ENCODE data around the gene CLDN24. TPM values are rescaled to one million over a fixed set of nuclear protein-coding genes. Genes with fewer than 3 reads are reported as not detected.

The CLDN24 gene
- total RNA-seq, 1 donor from 2014 or later = not detected

DNA sequence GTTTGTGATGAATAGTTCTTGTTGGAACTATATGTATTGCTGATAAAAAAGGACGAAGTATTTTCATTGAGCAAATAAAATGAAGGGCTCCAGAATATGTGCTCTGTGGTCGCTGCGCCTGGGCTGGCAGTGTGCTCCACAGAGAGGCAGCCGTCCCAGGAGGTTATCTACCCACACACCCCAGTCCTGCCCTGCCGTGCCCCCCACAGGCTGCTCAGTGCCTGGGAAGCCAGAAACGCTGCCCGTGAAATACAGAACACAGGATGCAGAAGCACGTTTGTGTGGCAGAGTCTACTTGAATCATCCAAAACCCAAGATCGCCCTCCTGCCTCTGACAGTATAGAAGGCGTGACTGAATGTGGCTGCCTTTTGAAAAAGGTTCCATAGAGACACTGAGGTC lies 3.6 kb downstream of the CLDN24 start:
- no peak overlapping the region for H3K27ac Mint-ChIP-seq (ENCODE audit: unreplicated experiment)
- no peak for FAIRE-seq
- H3K4me3 ChIP-seq (ENCODE audit: insufficient read depth, low read depth, low read length) = no peak overlapping the region

DNA sequence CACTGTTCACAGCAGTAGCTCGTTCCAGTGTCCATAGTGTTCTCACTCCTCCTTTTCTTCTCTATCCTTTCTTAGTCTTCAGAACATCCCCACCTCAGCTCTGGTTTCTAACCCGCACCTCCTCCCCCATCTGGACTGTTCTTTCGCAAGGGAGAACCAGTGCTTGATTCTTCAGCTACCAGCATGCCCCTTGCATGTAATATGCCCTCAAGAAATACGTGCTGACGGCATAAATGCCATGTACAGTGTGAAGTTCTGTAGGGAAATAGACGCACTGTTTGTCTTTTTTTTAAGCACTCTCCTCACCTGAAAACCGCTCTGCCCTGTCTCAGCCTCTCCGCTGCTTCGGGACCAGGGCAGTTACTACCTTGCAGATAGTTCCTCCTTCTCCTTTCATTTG lies 7.4 kb downstream of the CLDN24 start:
- no peak for TF ChIP-seq EZH2 (IDR thresholded peaks at IDR 0.05; ENCODE audit: insufficient read depth, low read length)
- TF ChIP-seq, protein P1, sequence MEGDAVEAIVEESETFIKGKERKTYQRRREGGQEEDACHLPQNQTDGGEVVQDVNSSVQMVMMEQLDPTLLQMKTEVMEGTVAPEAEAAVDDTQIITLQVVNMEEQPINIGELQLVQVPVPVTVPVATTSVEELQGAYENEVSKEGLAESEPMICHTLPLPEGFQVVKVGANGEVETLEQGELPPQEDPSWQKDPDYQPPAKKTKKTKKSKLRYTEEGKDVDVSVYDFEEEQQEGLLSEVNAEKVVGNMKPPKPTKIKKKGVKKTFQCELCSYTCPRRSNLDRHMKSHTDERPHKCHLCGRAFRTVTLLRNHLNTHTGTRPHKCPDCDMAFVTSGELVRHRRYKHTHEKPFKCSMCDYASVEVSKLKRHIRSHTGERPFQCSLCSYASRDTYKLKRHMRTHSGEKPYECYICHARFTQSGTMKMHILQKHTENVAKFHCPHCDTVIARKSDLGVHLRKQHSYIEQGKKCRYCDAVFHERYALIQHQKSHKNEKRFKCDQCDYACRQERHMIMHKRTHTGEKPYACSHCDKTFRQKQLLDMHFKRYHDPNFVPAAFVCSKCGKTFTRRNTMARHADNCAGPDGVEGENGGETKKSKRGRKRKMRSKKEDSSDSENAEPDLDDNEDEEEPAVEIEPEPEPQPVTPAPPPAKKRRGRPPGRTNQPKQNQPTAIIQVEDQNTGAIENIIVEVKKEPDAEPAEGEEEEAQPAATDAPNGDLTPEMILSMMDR (IDR thresholded peaks at IDR 0.05; ENCODE audit: insufficient read depth, low read depth, low read length) = no peak
- no peak overlapping the region for H3K4me3 Mint-ChIP-seq (ENCODE audit: unreplicated experiment)
- no peaks in the 10 kb centered on the region for H3K4me1 Mint-ChIP-seq (ENCODE audit: low read depth, unreplicated experiment)
- H3K4me3 ChIP-seq (ENCODE audit: insufficient read depth, low read depth, low read length) = no peak overlapping the region
- no peaks in the 10 kb centered on the region for H3K27me3 ChIP-seq (ENCODE audit: insufficient read depth, low read length)
- no peaks in the 10 kb centered on the region for H3K27me3 Mint-ChIP-seq (ENCODE audit: low read depth, unreplicated experiment)
- no peak overlapping the region for H3K9ac ChIP-seq (ENCODE audit: low read length)
- H4K20me1 ChIP-seq (ENCODE audit: insufficient read depth, low read length) = no peaks in the 10 kb centered on the region
- H2AFZ ChIP-seq (ENCODE audit: low read depth, low read length) = no peak overlapping the region
- FAIRE-seq = no peak
- DNase-seq (ENCODE audit: low read depth) = no peak
- H3K4me2 ChIP-seq (ENCODE audit: low read length) = no peak overlapping the region
- no peaks in the 10 kb centered on the region for H3K79me2 ChIP-seq (ENCODE audit: insufficient read depth, low read length)
- H3K9me3 Mint-ChIP-seq (ENCODE audit: unreplicated experiment) = no peaks in the 10 kb centered on the region
- peaks cover 15% of the 10 kb centered on the region for H3K36me3 ChIP-seq (ENCODE audit: insufficient read depth, low read length)
- no peaks in the 10 kb centered on the region for H3K9me3 ChIP-seq (ENCODE audit: insufficient read depth, low read depth, low read length)
- H3K4me1 ChIP-seq (ENCODE audit: insufficient read depth, low read length) = no peaks in the 10 kb centered on the region
- no peak overlapping the region for H3K27ac ChIP-seq (ENCODE audit: low read depth, low read length)
- H3K36me3 Mint-ChIP-seq (ENCODE audit: low read depth, unreplicated experiment) = peaks cover 16% of the 10 kb centered on the region
- H3K27ac Mint-ChIP-seq (ENCODE audit: unreplicated experiment) = no peak overlapping the region

More for the DNA sequence above, 3.6 kb downstream of the CLDN24 start:
- no peak overlapping the region for H3K27ac ChIP-seq (ENCODE audit: low read depth, low read length)
- no peak overlapping the region for H3K4me2 ChIP-seq (ENCODE audit: low read length)
- Mint-ChIP-seq H3K27me3 (ENCODE audit: low read depth, unreplicated experiment) (no peaks in the 10 kb centered on the region), H3K9me3 (ENCODE audit: unreplicated experiment) (no peaks in the 10 kb centered on the region), H3K36me3 (ENCODE audit: low read depth, unreplicated experiment) (peaks cover 18% of the 10 kb centered on the region), H3K4me1 (ENCODE audit: low read depth, unreplicated experiment) (no peaks in the 10 kb centered on the region), H3K4me3 (ENCODE audit: unreplicated experiment) (no peak overlapping the region)
- no peaks in the 10 kb centered on the region for H4K20me1 ChIP-seq (ENCODE audit: insufficient read depth, low read length)
- peaks cover 10% of the 10 kb centered on the region for H3K36me3 ChIP-seq (ENCODE audit: insufficient read depth, low read length)
- no peaks in the 10 kb centered on the region for H3K79me2 ChIP-seq (ENCODE audit: insufficient read depth, low read length)
- DNase-seq (ENCODE audit: low read depth) = no peak
- H3K9me3 ChIP-seq (ENCODE audit: insufficient read depth, low read depth, low read length) = no peaks in the 10 kb centered on the region
- H2AFZ ChIP-seq (ENCODE audit: low read depth, low read length) = no peak overlapping the region
- H3K9ac ChIP-seq (ENCODE audit: low read length) = no peak overlapping the region
- H3K27me3 ChIP-seq (ENCODE audit: insufficient read depth, low read length) = no peaks in the 10 kb centered on the region
- TF ChIP-seq, protein P1 (IDR thresholded peaks at IDR 0.05; ENCODE audit: insufficient read depth, low read depth, low read length) = no peak
- no peak for TF ChIP-seq EZH2 (IDR thresholded peaks at IDR 0.05; ENCODE audit: insufficient read depth, low read length)
- H3K4me1 ChIP-seq (ENCODE audit: insufficient read depth, low read length) = no peaks in the 10 kb centered on the region

DNA sequence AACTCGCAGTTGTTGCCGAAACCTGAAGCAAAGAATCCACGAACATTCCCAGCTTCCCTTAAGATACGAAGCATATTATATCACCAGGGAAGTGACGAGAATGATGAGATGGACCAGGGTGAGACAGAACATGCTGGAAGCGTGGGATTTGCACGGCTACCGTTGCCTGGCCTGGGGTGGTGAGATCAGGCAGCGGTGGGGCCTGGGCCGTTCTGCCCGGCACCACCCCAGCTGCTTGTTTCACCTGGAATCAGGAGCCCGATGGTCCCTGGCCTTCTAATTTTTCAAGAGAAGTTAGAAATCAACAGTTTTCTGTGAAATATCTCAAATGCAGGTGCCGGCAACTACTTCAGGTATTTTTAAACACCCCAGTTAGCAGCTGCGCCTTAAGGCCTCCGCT lies 7.9 kb downstream of the CLDN24 start:
- Mint-ChIP-seq H3K4me1 (ENCODE audit: low read depth, unreplicated experiment) (no peaks in the 10 kb centered on the region), H3K9me3 (ENCODE audit: unreplicated experiment) (no peaks in the 10 kb centered on the region), H3K36me3 (ENCODE audit: low read depth, unreplicated experiment) (peaks cover 15% of the 10 kb centered on the region), H3K27ac (ENCODE audit: unreplicated experiment) (no peak overlapping the region), H3K4me3 (ENCODE audit: unreplicated experiment) (no peak overlapping the region), H3K27me3 (ENCODE audit: low read depth, unreplicated experiment) (no peaks in the 10 kb centered on the region)
- no peaks in the 10 kb centered on the region for H3K4me1 ChIP-seq (ENCODE audit: insufficient read depth, low read length)
- no peak overlapping the region for H3K27ac ChIP-seq (ENCODE audit: low read depth, low read length)
- DNase-seq (ENCODE audit: low read depth) = no peak
- H3K4me2 ChIP-seq (ENCODE audit: low read length) = no peak overlapping the region
- peaks cover 15% of the 10 kb centered on the region for H3K36me3 ChIP-seq (ENCODE audit: insufficient read depth, low read length)
- H2AFZ ChIP-seq (ENCODE audit: low read depth, low read length) = no peak overlapping the region
- no peak for TF ChIP-seq EZH2 (IDR thresholded peaks at IDR 0.05; ENCODE audit: insufficient read depth, low read length)
- TF ChIP-seq, protein P1 (IDR thresholded peaks at IDR 0.05; ENCODE audit: insufficient read depth, low read depth, low read length) = no peak
- no peaks in the 10 kb centered on the region for H3K9me3 ChIP-seq (ENCODE audit: insufficient read depth, low read depth, low read length)
- no peak overlapping the region for H3K4me3 ChIP-seq (ENCODE audit: insufficient read depth, low read depth, low read length)
- no peaks in the 10 kb centered on the region for H4K20me1 ChIP-seq (ENCODE audit: insufficient read depth, low read length)
- no peaks in the 10 kb centered on the region for H3K79me2 ChIP-seq (ENCODE audit: insufficient read depth, low read length)
- no peak for FAIRE-seq
- H3K27me3 ChIP-seq (ENCODE audit: insufficient read depth, low read length) = no peaks in the 10 kb centered on the region
- H3K9ac ChIP-seq (ENCODE audit: low read length) = no peak overlapping the region
